Measurements from ENCODE around the gene DSG4.
"Not testable (repeated sequence)": the region's sequence is repeated elsewhere in the genome, so short reads cannot be mapped to it uniquely, and the experiment has no call there.

The DSG4 gene, protein sequence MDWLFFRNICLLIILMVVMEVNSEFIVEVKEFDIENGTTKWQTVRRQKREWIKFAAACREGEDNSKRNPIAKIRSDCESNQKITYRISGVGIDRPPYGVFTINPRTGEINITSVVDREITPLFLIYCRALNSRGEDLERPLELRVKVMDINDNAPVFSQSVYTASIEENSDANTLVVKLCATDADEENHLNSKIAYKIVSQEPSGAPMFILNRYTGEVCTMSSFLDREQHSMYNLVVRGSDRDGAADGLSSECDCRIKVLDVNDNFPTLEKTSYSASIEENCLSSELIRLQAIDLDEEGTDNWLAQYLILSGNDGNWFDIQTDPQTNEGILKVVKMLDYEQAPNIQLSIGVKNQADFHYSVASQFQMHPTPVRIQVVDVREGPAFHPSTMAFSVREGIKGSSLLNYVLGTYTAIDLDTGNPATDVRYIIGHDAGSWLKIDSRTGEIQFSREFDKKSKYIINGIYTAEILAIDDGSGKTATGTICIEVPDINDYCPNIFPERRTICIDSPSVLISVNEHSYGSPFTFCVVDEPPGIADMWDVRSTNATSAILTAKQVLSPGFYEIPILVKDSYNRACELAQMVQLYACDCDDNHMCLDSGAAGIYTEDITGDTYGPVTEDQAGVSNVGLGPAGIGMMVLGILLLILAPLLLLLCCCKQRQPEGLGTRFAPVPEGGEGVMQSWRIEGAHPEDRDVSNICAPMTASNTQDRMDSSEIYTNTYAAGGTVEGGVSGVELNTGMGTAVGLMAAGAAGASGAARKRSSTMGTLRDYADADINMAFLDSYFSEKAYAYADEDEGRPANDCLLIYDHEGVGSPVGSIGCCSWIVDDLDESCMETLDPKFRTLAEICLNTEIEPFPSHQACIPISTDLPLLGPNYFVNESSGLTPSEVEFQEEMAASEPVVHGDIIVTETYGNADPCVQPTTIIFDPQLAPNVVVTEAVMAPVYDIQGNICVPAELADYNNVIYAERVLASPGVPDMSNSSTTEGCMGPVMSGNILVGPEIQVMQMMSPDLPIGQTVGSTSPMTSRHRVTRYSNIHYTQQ

GRCh38 chr18:31376477-31376876 lies at the start of gene DSG4:
TSS of gene DSG4 (plus strand) at chr18:31376777. CDS start at chr18:31376912, 135 bp downstream.
- no peak for DNase-seq (ENCODE audit: low read depth in 2 of 2)

DNA sequence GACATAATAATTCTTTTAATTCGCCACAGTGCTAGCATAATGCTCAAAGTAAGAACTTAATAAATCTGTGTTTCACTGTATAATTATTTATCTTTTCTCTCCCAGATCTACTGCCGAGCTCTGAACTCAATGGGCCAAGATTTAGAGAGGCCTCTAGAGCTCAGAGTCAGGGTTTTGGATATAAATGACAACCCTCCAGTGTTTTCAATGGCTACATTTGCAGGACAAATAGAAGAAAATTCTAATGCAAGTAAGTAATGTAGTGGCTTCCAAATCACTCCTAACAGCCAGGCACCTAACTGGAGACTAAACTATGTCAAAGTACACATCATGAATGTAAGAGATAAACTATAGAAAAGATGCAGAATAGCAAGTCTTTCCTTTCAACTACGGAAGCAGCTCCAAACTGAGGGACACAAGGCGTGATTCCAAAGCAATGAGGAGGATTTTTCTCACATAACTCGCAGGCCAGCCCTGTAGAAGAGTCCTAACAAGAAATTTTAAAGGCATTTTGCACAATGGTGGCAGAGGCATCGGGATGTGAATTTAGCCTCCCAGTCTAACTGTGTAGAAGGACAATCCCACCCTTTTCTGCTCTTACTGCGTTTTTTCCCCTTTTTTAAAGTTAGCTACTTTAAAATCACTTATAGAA lies 46.7 kb upstream of the DSG4 start:
- no peak for DNase-seq (ENCODE audit: low read depth in 2 of 2)

- DNase-seq (ENCODE audit: low read depth in 2 of 2): no peak
Measured at GRCh38 chr18:31343454-31343853, 33.1 kb upstream of the DSG4 start.

DNA sequence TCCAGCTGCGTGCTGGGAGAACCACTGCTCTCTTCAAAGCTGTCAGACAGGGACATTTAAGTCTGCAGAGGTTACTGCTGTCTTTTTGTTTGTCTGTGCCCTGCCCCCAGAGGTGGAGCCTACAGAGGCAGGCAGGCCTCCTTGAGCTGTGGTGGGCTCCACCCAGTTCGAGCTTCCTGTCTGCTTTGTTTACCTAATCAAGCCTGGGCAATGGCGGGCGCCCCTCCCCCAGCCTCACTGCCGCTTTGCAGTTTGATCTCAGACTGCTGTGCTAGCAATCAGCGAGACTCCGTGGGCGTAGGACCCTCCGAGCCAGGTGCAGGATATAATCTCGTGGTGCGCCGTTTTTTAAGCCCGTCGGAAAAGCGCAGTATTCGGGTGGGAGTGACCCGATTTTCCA lies 23.2 kb upstream of the DSG4 start:
- not testable (repeated sequence) for DNase-seq (ENCODE audit: low read depth in 2 of 2)

DNA sequence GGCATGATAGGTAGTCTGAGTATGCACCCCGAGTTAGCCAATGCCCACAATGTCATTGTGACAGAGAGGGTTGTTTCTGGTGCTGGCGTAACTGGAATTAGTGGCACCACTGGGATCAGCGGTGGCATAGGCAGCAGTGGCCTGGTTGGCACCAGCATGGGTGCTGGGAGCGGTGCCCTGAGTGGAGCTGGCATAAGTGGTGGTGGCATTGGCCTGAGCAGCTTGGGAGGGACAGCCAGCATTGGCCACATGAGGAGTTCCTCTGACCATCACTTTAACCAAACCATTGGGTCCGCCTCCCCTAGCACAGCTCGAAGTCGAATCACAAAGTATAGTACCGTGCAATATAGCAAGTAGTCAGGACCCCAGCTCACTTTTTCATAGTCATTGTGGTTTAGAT lies 21.6 kb upstream of the DSG4 start:
- no peak for DNase-seq (ENCODE audit: low read depth in 2 of 2)

GRCh38 chr18:31356025-31356424 lies 20.6 kb upstream of the DSG4 start:
- no peak for DNase-seq (ENCODE audit: low read depth in 2 of 2)

GRCh38 chr18:31364190-31364589 lies 12.4 kb upstream of the DSG4 start:
- no peak for DNase-seq (ENCODE audit: low read depth in 2 of 2)

- DNase-seq (ENCODE audit: low read depth in 2 of 2): no peak
Measured at GRCh38 chr18:31369478-31369877, 7.1 kb upstream of the DSG4 start.

- no peak for DNase-seq (ENCODE audit: low read depth in 2 of 2)
Measured at GRCh38 chr18:31371989-31372388, 4.6 kb upstream of the DSG4 start.

DNA sequence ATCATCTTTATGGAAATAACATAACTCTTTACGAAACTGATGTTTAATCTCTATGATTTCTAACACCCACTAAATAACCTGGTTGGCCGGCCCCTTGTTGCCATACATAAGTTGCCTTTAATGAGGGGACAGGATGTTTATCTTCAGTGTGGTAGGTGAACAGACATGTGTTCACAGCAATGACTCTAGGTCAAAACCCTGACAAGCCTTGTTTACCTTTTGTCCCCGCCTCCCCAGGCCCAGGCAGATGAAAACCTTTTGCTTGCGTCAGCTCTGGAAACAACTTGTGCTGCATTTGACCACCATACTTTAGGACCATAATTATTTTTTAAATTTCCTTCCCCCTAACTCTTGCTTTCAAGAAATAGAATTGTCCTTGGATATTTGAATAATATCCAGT lies 2.9 kb upstream of the DSG4 start:
- DNase-seq (ENCODE audit: low read depth in 2 of 2): no peak

DNA sequence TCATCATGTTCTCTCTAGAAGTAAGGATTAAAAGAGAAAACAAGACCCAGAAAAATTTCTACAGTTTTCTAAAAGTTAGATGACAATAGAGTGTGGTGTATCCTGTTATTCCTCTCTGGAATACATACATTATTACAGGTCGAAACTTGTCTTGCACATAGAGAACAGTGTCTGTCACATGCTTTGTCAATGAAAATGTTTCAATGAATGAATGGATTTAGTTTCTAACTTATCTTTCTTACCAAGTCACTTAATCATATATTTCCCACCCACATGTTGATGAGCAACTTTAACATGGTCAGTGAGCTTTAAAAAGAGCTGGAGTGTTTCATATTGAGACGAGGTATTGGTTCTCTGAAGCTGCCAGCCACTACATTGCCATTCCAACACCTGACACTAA lies 4.3 kb downstream of the DSG4 start:
- DNase-seq (ENCODE audit: low read depth in 2 of 2): no peak

DNA sequence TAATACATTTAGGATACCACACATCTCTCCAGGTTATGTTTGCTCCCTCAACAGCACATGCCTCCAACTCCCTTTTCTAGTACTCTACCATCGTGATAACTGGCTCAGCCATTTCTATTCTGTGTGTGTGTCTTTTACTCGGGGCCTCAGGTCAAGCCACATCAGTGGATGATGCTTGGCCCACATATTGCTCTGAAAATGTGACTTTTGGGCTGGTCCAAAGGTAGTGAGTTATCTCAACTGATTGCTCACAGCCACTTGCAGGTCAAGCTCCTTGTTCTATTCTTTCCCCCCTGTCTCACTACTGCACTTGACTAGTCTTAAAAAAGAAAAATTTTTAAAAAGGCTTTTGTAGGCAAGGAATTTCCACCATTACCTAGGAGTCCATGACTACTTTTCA lies 5.5 kb downstream of the DSG4 start:
- no peak for DNase-seq (ENCODE audit: low read depth in 2 of 2)

DNA sequence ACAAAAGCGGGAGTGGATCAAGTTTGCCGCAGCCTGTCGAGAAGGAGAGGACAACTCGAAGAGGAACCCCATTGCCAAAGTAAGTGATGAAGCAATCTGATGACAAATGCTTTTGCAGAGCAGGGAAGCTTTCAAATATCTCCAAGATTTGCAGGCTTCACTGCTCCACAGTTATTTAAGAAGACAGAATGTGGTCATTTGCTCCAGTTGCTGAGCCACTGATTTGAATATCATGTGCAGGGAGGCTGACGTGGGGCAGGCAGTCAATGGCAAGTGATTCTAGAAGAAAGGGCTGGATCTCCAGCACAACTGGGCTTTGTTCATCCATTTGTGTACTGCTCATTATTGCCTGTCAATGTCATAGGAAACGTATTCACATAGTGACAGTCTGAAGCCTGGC lies 10.2 kb downstream of the DSG4 start:
- DNase-seq (ENCODE audit: low read depth in 2 of 2): no peak

- no peak for DNase-seq (ENCODE audit: low read depth in 2 of 2)
Measured at GRCh38 chr18:31393286-31393685, 16.7 kb downstream of the DSG4 start.

DNA sequence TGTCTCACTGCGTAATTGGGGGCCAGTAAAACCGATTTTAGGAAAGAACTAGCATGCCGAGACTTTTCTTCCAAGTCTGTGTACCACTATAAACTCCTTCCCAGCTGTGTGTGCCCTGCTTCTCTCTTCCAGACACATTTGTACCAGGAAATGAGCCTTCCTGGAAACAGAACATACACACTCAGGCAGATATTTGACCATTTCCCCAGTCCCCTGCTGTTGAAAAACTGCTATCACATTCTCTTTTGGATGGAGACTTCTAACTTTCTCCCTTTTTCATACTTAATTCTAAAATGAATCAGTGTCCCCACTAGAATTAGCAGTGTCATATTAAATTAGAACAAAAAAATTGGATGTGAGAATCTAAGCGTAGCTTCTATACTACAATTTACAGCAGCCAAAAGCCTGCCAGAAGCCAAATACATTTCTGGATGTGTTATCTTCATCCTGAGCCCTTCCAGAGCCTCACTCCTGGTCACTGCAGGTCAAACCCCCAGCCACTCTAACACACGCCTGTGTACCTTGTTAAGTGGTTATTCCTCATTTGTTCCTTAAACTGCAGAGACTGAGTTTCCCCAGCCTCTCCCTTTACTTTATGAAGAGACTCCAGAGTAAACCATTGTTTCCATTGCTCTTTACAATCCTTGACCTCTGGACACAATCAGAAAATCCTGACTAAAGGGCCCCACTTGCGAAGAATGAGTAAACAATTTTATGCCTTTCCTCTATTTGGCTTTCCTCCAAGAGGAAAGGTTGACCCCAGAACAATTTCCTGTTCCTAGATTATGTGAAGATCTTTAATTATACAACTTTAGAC lies 20.4 kb downstream of the DSG4 start:
- no peak for DNase-seq (ENCODE audit: low read depth in 2 of 2)

- no peak for DNase-seq (ENCODE audit: low read depth in 2 of 2)
Measured at GRCh38 chr18:31398191-31398590, 21.6 kb downstream of the DSG4 start.

- DNase-seq (ENCODE audit: low read depth in 2 of 2): no peak
Measured at GRCh38 chr18:31399306-31400032, 22.9 kb downstream of the DSG4 start.

GRCh38 chr18:31401156-31402025 lies 24.8 kb downstream of the DSG4 start:
- no peak for DNase-seq (ENCODE audit: low read depth in 2 of 2)

- no peak for DNase-seq (ENCODE audit: low read depth in 2 of 2)
Measured at GRCh38 chr18:31402026-31402373, 25.4 kb downstream of the DSG4 start.

DNA sequence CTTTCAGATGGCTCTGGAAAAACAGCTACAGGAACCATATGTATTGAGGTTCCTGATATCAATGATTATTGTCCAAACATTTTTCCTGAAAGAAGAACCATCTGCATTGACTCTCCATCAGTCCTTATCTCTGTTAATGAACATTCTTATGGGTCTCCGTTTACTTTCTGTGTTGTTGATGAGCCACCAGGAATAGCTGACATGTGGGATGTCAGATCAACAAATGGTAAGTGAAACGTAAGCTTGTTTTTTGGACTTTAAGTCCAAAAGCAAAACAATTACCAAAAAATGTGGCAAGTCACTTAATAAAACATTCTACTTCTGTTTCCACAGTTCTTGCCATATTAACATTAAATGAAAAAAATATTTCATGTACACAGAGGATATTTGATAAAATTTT lies 26.8 kb downstream of the DSG4 start:
- DNase-seq (ENCODE audit: low read depth in 2 of 2): no peak

Measured in fibroblast of skin of left quadriceps (primary cell).